GM12878 (cell line): Measurements from ENCODE around the gene IZUMO1. TPM values are rescaled to one million over a fixed set of nuclear protein-coding genes. Genes with fewer than 3 reads are reported as not detected.

ENCODE experiments used
- ATAC-seq: fragments of 200-7000 bp; cut with Tn5 transposase; 3 replicates; pipeline ENCODE4 v1.9.1; 2020; ENCODE audit warnings: mild to moderate bottlenecking, moderate library complexity
- BruUV-seq: library from RNA; stranded (reverse); fragments of 400-500 nt; replicated peaks from 2 replicates; lab custom pipeline; 2021; lab: Mats Ljungman, UMichigan
- CTCF ChIA-PET: fragments of 300-600 bp; sonication (Branson Sonifier 250); formaldehyde crosslinking; extraction: SDS; loops from one replicate; lab custom pipeline; 2021; ENCODE audit warnings: inconsistent platforms; lab: Yijun Ruan, JAX
- POLR2A ChIA-PET: fragments of 350-600 bp; formaldehyde crosslinking; extraction: SDS; loops from one replicate; lab custom pipeline; 2021; ENCODE audit warnings: inconsistent platforms; lab: Charles Lee
- RAD21 ChIA-PET: fragments of 300-600 bp; sonication (Branson Sonifier 250); formaldehyde crosslinking; loops from one replicate; lab custom pipeline; 2023; ENCODE audit warnings: antibody characterized with exemption; ENCODE audit not compliant: unreplicated experiment; lab: Charles Lee
- SMC1A ChIA-PET: fragments of 300-600 bp; sonication (Branson Sonifier 250); formaldehyde crosslinking; loops from one replicate; lab custom pipeline; 2023; ENCODE audit not compliant: unreplicated experiment, uncharacterized antibody; lab: Charles Lee
- DNase-seq: peaks from one replicate; pipeline ENCODE4 v3.0.0-alpha.2; 2011; ENCODE audit warnings: low read depth, low spot score
- FAIRE-seq: peaks from 3 replicates; lab custom pipeline; 2011; peaks lifted over from hg19 to GRCh38; lab: Jason Lieb, UNC
- H2AFZ ChIP-seq: 2 replicates; pipeline ENCODE4 v1.6.0; 2011; ENCODE audit warnings: low read depth, low read length, control low read depth; ENCODE audit not compliant: control insufficient read depth
- H3K27ac ChIP-seq: 2 replicates; pipeline ENCODE4 v1.5.1; 2011; ENCODE audit warnings: control low read depth; ENCODE audit not compliant: control insufficient read depth, insufficient read depth
- H3K27me3 ChIP-seq, 2 experiments: replicated peaks in 1 of 2; 2 replicates each; pipeline versions ENCODE4 v1.6.0 to v1.6.1; 2011; ENCODE audit warnings: low read length in 1 of 2; ENCODE audit not compliant: control insufficient read depth in 2 of 2, insufficient read depth in 2 of 2
- H3K36me3 ChIP-seq, 2 experiments: 2 replicates each; pipeline ENCODE4 v1.5.1; 2011; ENCODE audit warnings: low read length in 1 of 2; ENCODE audit not compliant: control insufficient read depth in 2 of 2, insufficient read depth in 2 of 2
- H3K4me1 ChIP-seq: 2 replicates; pipeline ENCODE4 v1.6.1; 2011; ENCODE audit warnings: mild to moderate bottlenecking, low read length, moderate library complexity, mixed read lengths; ENCODE audit not compliant: control insufficient read depth, insufficient read depth
- H3K4me2 ChIP-seq: 2 replicates; pipeline ENCODE4 v1.6.0; 2011; ENCODE audit warnings: control low read depth; ENCODE audit not compliant: control insufficient read depth, insufficient read depth
- H3K4me3 ChIP-seq: fragments of 200-600 bp; sonication (generic); 2 replicates; pipeline ENCODE4 v1.5.1; 2016
- H3K79me2 ChIP-seq: 2 replicates; pipeline ENCODE4 v1.6.0; 2011; ENCODE audit warnings: low read length; ENCODE audit not compliant: control insufficient read depth, insufficient read depth
- H3K9ac ChIP-seq: 2 replicates; pipeline ENCODE4 v1.8.0; 2011; ENCODE audit warnings: low read length, control low read depth, mixed read lengths; ENCODE audit not compliant: control insufficient read depth, insufficient read depth
- H3K9me3 ChIP-seq: replicated peaks from 3 replicates; pipeline ENCODE4 v1.5.1; 2011; ENCODE audit warnings: mild to moderate bottlenecking, low read length; ENCODE audit not compliant: control insufficient read depth, insufficient read depth
- H4K20me1 ChIP-seq: 2 replicates; pipeline ENCODE4 v1.6.0; 2011; ENCODE audit not compliant: control insufficient read depth, insufficient read depth
- ASH2L ChIP-seq: fragments of 300-600, 200-600 bp; sonication (generic); IDR thresholded peaks from 2 replicates; pipeline ENCODE4 v1.6.1; 2017; ENCODE audit warnings: low read depth, mild to moderate bottlenecking, borderline replicate concordance
- ESRRA ChIP-seq: IDR thresholded peaks from 2 replicates; pipeline ENCODE4 v1.6.1; 2012; ENCODE audit warnings: mild to moderate bottlenecking, low read length, improper control_type of control experiment
- EZH2 ChIP-seq: IDR thresholded peaks from 2 replicates; pipeline ENCODE4 v1.6.1; 2012; ENCODE audit warnings: low read depth, mild to moderate bottlenecking, control low read depth, inconsistent platforms, low read length, borderline replicate concordance; ENCODE audit not compliant: control insufficient read depth
- FOXK2 ChIP-seq: fragments of 450-650 bp; IDR thresholded peaks from 2 replicates; pipeline ENCODE4 v1.6.1; 2017; ENCODE audit warnings: mild to moderate bottlenecking, moderate library complexity
- HDAC2 ChIP-seq: fragments of 200-600 bp; sonication (generic); IDR thresholded peaks from 2 replicates; pipeline ENCODE4 v1.6.1; 2017
- IRF5 ChIP-seq: fragments of 450-650 bp; IDR thresholded peaks from 2 replicates; pipeline ENCODE4 v1.6.1; 2017; ENCODE audit warnings: borderline replicate concordance
- MYC ChIP-seq: IDR thresholded peaks from 2 replicates; pipeline ENCODE4 v1.6.1; 2011; ENCODE audit warnings: mild to moderate bottlenecking, low read length, moderate library complexity, inconsistent platforms; ENCODE audit not compliant: insufficient read depth, insufficient replicate concordance, insufficient read length, severe bottlenecking
- PAX5 ChIP-seq: IDR thresholded peaks from 2 replicates; pipeline ENCODE4 v1.6.1; 2011; ENCODE audit warnings: low read depth, low read length, borderline replicate concordance
- RAD51 ChIP-seq: fragments of 450-650 bp; IDR thresholded peaks from 2 replicates; pipeline ENCODE4 v1.6.1; 2016; ENCODE audit warnings: moderate library complexity, mild to moderate bottlenecking, inconsistent platforms
- RFX5 ChIP-seq: IDR thresholded peaks from 2 replicates; pipeline ENCODE4 v1.6.1; 2011; ENCODE audit warnings: low read depth, low read length, improper control_type of control experiment
- SMAD1 ChIP-seq: fragments of 450-650 bp; IDR thresholded peaks from 2 replicates; pipeline ENCODE4 v1.6.1; 2018; ENCODE audit warnings: mild to moderate bottlenecking, low read depth; ENCODE audit not compliant: partially characterized antibody
- SMC3 ChIP-seq: IDR thresholded peaks from 2 replicates; pipeline ENCODE4 v1.6.1; 2011; ENCODE audit warnings: low read length, improper control_type of control experiment, borderline replicate concordance
- TARDBP ChIP-seq: IDR thresholded peaks from 2 replicates; pipeline ENCODE4 v1.6.1; 2016; ENCODE audit warnings: borderline replicate concordance
- TCF12 ChIP-seq: IDR thresholded peaks from 2 replicates; pipeline ENCODE4 v1.6.1; 2011; ENCODE audit warnings: low read depth, mild to moderate bottlenecking, low read length
- ZBTB11 ChIP-seq: fragments of 450-650 bp; formaldehyde crosslinking; IDR thresholded peaks from 2 replicates; pipeline ENCODE4 v1.5.0; 2022; ENCODE audit warnings: mild to moderate bottlenecking, missing genetic modification characterization
- ZNF217 ChIP-seq: fragments of 450-650 bp; IDR thresholded peaks from 2 replicates; pipeline ENCODE4 v1.6.1; 2017; ENCODE audit warnings: antibody characterized with exemption, mild to moderate bottlenecking
- ZZZ3 ChIP-seq: IDR thresholded peaks from 2 replicates; pipeline ENCODE4 v1.6.1; 2011; ENCODE audit warnings: low read depth; ENCODE audit not compliant: control insufficient read depth, insufficient read length
- WGBS: methylation state at CpG from one replicate; pipeline ENCODE4 v1.1.6; 2016; ENCODE audit warnings: low lambda C conversion rate; ENCODE audit not compliant: insufficient replicate concordance, insufficient coverage; ENCODE audit errors: missing lambda C conversion rate; 5-methylcytosine and 5-hydroxymethylcytosine counted together
- in situ Hi-C: fragments of 300-500 bp; cut with MboI; formaldehyde crosslinking; loops from 9 replicates; pipeline ENCODE4 v1.14.3; 2018; ENCODE audit warnings: mixed read lengths
- intact Hi-C: fragments of 100-400 bp; cut with micrococcal nuclease; formaldehyde crosslinking; loops from one replicate; pipeline ENCODE4 v1.14.2; 2022; ENCODE audit not compliant: unreplicated experiment
- polyA plus RNA-seq, 11 experiments: library from polyadenylated mRNA; depleted of rRNA in 4 of 11; unstranded in 6 of 11; stranded (reverse) in 5 of 11; fragments of >200 nt; fragmentation: Nextera tagmentation in 4 of 11; fragmentation: Illumina TruSeq in 1 of 11; extraction: Ambion mirVana in 4 of 11; extraction: Trizol in 1 of 11; gene quantifications; 1 replicate in 1 of 11; 2 replicates in 10 of 11; pipeline versions ENCODE4 v1.2.1 to v1.2.3, GENCODE V29; 2011 to 2016; ENCODE audit warnings: inconsistent platforms in 2 of 11, missing spikeins in 2 of 11, low read depth in 1 of 11
- total RNA-seq, 4 experiments: library from RNA; depleted of rRNA in 3 of 4; stranded (reverse); fragments of >200 nt in 3 of 4; fragmentation: Illumina TruSeq in 1 of 4; extraction: Trizol in 1 of 4; gene quantifications; 2 replicates each; pipeline versions ENCODE4 v1.2.1 to v1.2.3, GENCODE V29; 2013 to 2021
- TF ChIP-seq, protein P1 (sequence below): IDR thresholded peaks from 2 replicates; pipeline ENCODE4 v1.6.1; 2012; ENCODE audit warnings: low read depth, low read length, improper control_type of control experiment
- TF ChIP-seq, protein P2 (sequence below): IDR thresholded peaks from 2 replicates; pipeline ENCODE4 v1.6.1; 2011; ENCODE audit warnings: low read depth, mild to moderate bottlenecking, low read length, moderate library complexity, borderline replicate concordance; ENCODE audit errors: extremely low read depth

The IZUMO1 gene
- total and polyA plus RNA-seq, 10 of the 15 experiments (the other 5 are each of a cell fraction or from before 2014, with no cell fraction given): not detected

- no peak overlapping the region for H3K4me2 ChIP-seq
- FAIRE-seq: no peak
- intact Hi-C loops (loop anchor here (5.0 kb wide), 1 partner anchor 117 kb away; no protein-coding TSS in a partner anchor), in situ Hi-C loops (no loop called here)
- no peak overlapping the region for H3K9ac ChIP-seq
- peaks cover 3% of the 10 kb centered on the region; the same call in 1 of the 2 replicates for H3K4me1 ChIP-seq
- ChIA-PET SMC1A (interaction anchor here (0.7 to 1.3 kb wide), 4 partner anchors 9 to 64 kb away, joined by 3 to 5 read pairs (median 4); no protein-coding TSS in a partner anchor), CTCF (interaction anchor here (0.6 to 26.1 kb wide), 4 partner anchors 9 to 972 kb away, joined by 3 to 520 read pairs (median 4); partner anchors contain the start of gene HSD17B14), RAD21 (interaction anchor here (0.6 to 0.7 kb wide), 2 partner anchors 57 to 327 kb away, joined by 3 read pairs; partner anchors contain the start of gene HSD17B14)
- no peaks in the 10 kb centered on the region for H3K79me2 ChIP-seq
- no peaks in the 10 kb centered on the region for H4K20me1 ChIP-seq
- no peaks in the 10 kb centered on the region for H3K27me3 ChIP-seq
- 72% methylated on average over 1 of the region's 1 CpG for WGBS
- TF ChIP-seq RAD51 (no peak), MYC (no peak), IRF5 (no peak), SMC3 (no peak), FOXK2 (no peak), TCF12 (no peak), ZBTB11 (CRISPR knock-in tag) (no peak), ZNF217 (no peak), HDAC2 (no peak), ASH2L (no peak), EZH2 (no peak), RFX5 (no peak), ESRRA (no peak), SMAD1 (no peak), TARDBP (no peak), PAX5 (no peak), ZZZ3 (no peak)
- TF ChIP-seq, protein P1, sequence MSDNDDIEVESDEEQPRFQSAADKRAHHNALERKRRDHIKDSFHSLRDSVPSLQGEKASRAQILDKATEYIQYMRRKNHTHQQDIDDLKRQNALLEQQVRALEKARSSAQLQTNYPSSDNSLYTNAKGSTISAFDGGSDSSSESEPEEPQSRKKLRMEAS: no peak
- TF ChIP-seq, protein P2, sequence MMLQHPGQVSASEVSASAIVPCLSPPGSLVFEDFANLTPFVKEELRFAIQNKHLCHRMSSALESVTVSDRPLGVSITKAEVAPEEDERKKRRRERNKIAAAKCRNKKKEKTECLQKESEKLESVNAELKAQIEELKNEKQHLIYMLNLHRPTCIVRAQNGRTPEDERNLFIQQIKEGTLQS: no peak
- TF ChIP-seq, all 136 proteins: peak for 0
- Histone ChIP-seq H3K27ac (no peak overlapping the region), H3K4me3 (no peak overlapping the region), H3K36me3 (no peaks in the 10 kb centered on the region), H3K9me3 (no peaks in the 10 kb centered on the region), H2AFZ (no peak overlapping the region)
- POLR2A ChIA-PET: interaction anchor here (0.6 kb wide), 1 partner anchor 145 kb away, joined by 3 read pairs; no protein-coding TSS in a partner anchor
- ATAC-seq (peak; percentile 31; the same call in 2 of the 3 replicates), DNase-seq (no peak)
- no TSS peak for BruUV-seq
Observed at GRCh38 chr19:48779636-48780035, 32.9 kb upstream of the IZUMO1 start.
